ENCODE measurements around the gene CRIM1. TPM values are rescaled to one million over a fixed set of nuclear protein-coding genes. Genes with fewer than 3 reads are reported as not detected.

Gene CRIM1
- total RNA-seq, 4 donors from 2014 or later = 72.6 to 162 (median 112) TPM

DNA sequence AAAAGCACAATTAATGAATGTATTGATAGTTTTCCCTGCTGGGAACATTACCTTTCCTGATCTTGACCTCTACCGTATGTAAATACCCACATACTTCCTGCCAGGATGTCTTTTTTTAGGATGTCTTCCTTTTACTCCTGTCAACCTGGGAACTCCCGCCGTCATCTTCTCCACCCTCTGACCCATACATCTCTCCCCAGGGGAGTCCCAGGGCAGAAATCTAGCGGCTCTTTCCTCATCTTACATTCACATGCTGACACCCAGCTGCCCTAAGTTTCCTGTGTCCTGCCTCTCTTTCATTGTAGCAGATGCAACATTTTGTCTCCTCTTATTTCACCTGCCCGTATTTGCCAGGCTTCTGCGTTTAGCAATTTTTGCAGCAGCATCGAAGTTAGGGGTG lies 107.8 kb downstream of the CRIM1 start:
- WGBS = 85% methylated on average over 7 of the region's 7 CpGs
- DNase-seq (ENCODE audit: low spot score in 2 of 2) = no peak
- no peaks in the 10 kb centered on the region for H3K27me3 ChIP-seq
- TF ChIP-seq, protein P1, sequence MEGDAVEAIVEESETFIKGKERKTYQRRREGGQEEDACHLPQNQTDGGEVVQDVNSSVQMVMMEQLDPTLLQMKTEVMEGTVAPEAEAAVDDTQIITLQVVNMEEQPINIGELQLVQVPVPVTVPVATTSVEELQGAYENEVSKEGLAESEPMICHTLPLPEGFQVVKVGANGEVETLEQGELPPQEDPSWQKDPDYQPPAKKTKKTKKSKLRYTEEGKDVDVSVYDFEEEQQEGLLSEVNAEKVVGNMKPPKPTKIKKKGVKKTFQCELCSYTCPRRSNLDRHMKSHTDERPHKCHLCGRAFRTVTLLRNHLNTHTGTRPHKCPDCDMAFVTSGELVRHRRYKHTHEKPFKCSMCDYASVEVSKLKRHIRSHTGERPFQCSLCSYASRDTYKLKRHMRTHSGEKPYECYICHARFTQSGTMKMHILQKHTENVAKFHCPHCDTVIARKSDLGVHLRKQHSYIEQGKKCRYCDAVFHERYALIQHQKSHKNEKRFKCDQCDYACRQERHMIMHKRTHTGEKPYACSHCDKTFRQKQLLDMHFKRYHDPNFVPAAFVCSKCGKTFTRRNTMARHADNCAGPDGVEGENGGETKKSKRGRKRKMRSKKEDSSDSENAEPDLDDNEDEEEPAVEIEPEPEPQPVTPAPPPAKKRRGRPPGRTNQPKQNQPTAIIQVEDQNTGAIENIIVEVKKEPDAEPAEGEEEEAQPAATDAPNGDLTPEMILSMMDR (IDR thresholded peaks at IDR 0.05) = no peak
- TF ChIP-seq POLR2A (IDR thresholded peaks at IDR 0.05) = no peak
- TF ChIP-seq POLR2AphosphoS5 (IDR thresholded peaks at IDR 0.05) = no peak
- no peak for TF ChIP-seq EP300 (IDR thresholded peaks at IDR 0.05)
- no peak overlapping the region for H3K4me3 ChIP-seq
- H3K4me1 ChIP-seq = peaks cover 13% of the 10 kb centered on the region
- peaks cover 33% of the 10 kb centered on the region for H3K36me3 ChIP-seq
- no peak overlapping the region for H3K27ac ChIP-seq
- no peaks in the 10 kb centered on the region for H3K9me3 ChIP-seq

DNA sequence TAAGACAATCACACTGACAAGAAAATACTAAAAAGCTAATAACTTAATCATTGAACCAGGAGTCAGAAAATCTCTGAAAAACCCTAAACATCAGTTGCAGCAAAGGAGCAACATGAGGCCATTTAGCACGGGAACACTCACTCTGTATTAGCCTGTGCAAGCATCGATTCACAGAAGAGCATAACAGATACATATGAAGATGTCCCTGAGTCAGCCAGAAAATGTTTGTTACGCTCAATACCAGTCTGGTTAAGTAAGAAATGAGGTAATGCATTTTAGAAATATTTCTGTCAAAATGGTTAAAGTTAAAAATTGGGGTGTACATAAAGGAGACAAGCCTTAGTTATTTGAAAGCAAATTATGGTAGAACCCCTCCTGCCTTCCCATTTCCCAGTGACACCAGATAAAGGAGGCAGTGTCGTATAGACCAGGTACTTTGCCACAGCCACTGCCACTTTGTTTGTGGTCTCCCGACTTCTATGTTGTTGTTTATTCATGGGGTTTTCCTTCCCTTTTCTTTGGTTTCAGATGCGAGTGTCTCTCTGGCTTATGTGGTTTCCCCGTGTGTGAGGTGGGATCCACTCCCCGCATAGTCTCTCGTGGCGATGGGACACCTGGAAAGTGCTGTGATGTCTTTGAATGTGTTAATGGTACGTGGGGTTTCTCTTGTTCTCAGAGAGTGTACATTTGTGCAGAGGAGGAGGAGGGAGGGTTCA lies 108.6 kb downstream of the CRIM1 start:
- no peak for DNase-seq (ENCODE audit: low spot score in 2 of 2)
- Histone ChIP-seq H3K4me1 (peaks cover 16% of the 10 kb centered on the region), H3K27me3 (no peaks in the 10 kb centered on the region), H3K36me3 (peaks cover 35% of the 10 kb centered on the region), H3K27ac (no peak overlapping the region), H3K9me3 (no peaks in the 10 kb centered on the region), H3K4me3 (no peak overlapping the region)
- WGBS = 94% methylated on average over 11 of the region's 11 CpGs
- TF ChIP-seq POLR2A (IDR thresholded peaks at IDR 0.05) (no peak), POLR2AphosphoS5 (IDR thresholded peaks at IDR 0.05) (no peak)
- TF ChIP-seq, protein P1 (IDR thresholded peaks at IDR 0.05) = no peak

DNA sequence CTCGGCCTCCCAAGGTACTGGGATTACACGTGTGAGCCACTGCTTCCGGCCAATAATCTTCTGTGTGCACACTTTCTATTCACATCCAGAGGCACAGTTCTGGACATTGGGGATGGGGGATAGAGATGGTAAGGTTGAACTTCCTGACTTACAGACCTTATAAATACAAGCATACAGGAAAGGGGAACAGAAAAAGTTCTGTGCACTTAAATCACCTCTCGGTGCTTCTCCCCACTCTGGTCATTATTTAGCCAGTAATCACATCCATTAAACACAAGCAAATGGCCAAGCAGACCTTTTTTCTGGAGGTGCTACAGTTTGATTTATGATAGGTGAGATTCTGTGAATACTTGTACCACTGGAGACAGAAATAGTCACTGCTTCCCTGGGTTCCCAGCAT lies 110.6 kb downstream of the CRIM1 start:
- H3K4me3 ChIP-seq = no peak overlapping the region
- no peaks in the 10 kb centered on the region for H3K27me3 ChIP-seq
- WGBS = 95% methylated on average over 4 of the region's 4 CpGs
- H3K9me3 ChIP-seq = no peaks in the 10 kb centered on the region
- peaks cover 11% of the 10 kb centered on the region for H3K4me1 ChIP-seq
- H3K27ac ChIP-seq = no peak overlapping the region
- no peak for DNase-seq (ENCODE audit: low spot score in 2 of 2)
- peaks cover 36% of the 10 kb centered on the region for H3K36me3 ChIP-seq
- TF ChIP-seq POLR2A (IDR thresholded peaks at IDR 0.05) (no peak), EP300 (IDR thresholded peaks at IDR 0.05) (no peak), POLR2AphosphoS5 (IDR thresholded peaks at IDR 0.05) (no peak)
- TF ChIP-seq, protein P1 (IDR thresholded peaks at IDR 0.05) = no peak

DNA sequence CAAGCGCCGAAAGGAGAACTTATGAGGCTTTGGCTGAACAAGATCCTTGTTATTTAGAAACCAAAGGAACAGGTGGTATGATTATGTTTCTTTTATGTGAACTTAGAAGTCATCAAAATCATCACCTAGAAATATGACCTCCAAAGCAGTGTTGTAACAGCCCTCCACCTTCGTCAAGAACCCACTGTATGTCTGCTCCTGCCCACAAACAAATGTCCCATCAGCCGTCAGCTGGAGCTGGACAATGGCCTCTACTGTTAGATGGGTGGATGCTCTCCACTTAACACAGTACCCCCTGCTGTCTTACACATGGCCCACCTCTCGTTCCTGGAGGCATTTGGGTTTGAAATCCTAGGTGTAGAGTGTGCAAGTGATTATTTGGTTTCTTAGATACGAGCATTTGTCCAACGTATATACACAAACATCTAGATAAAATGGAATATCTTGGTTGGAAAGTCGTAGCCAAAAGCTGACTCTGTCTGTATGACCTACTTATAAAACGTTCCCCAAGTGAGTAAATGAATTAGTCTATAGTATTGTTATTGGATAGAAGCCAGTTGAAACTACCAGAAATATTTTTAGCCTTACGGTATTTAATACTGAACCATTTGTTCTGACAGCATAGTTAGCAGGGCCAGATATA lies 113.0 kb downstream of the CRIM1 start:
- no peak overlapping the region for H3K4me3 ChIP-seq
- H3K27me3 ChIP-seq = no peaks in the 10 kb centered on the region
- TF ChIP-seq, protein P1 (IDR thresholded peaks at IDR 0.05) = no peak
- WGBS = 79% methylated on average over 10 of the region's 10 CpGs
- no peaks in the 10 kb centered on the region for H3K9me3 ChIP-seq
- peaks cover 44% of the 10 kb centered on the region for H3K36me3 ChIP-seq
- H3K27ac ChIP-seq = no peak overlapping the region
- DNase-seq (ENCODE audit: low spot score in 2 of 2) = no peak
- peaks cover 3% of the 10 kb centered on the region for H3K4me1 ChIP-seq

DNA sequence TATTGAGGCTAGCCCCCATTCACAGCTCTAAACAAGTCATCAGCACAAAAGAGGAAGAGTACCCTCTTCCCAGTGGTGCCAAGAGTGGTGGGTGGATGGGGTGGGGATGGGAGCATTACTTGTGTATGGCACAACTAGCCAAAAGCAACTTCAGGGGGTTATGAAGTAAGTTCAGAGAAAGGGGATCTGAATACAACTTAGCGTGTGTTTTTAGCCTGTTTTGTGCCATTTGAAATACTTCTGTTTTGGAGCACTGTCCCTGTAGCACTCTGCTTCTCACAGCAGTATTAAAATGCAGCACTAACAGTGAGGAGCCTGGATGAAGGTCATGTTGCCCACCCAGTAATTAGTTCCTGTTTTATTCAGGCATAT lies 113.5 kb downstream of the CRIM1 start:
- no peak for DNase-seq (ENCODE audit: low spot score in 2 of 2)
- Histone ChIP-seq H3K9me3 (no peaks in the 10 kb centered on the region), H3K4me1 (peaks cover 3% of the 10 kb centered on the region), H3K27ac (no peak overlapping the region), H3K27me3 (no peaks in the 10 kb centered on the region), H3K4me3 (no peak overlapping the region), H3K36me3 (peaks cover 40% of the 10 kb centered on the region)
- TF ChIP-seq EP300 (IDR thresholded peaks at IDR 0.05) (no peak), POLR2A (IDR thresholded peaks at IDR 0.05) (no peak), POLR2AphosphoS5 (IDR thresholded peaks at IDR 0.05) (no peak)
- TF ChIP-seq, protein P1 (IDR thresholded peaks at IDR 0.05) = no peak
- 79% methylated on average over 1 of the region's 1 CpG for WGBS

Data from suprapubic skin (tissue), 4 donors.